Right cardiac atrium (tissue), 5 donors: ENCODE results near the gene BTN1A1. TPM values are rescaled to one million over a fixed set of nuclear protein-coding genes. Genes with fewer than 3 reads are reported as not detected.

Source experiments
- ATAC-seq, 2 donors: fragments of 200-7000 bp; cut with Tn5 transposase; one replicate each; pipeline versions ENCODE4 v1.8.0 to v1.9.1; 2020; ENCODE audit warnings: moderate library complexity in 2 of 2, mild to moderate bottlenecking in 1 of 2
- DNase-seq, 3 donors: peaks; one replicate each; pipeline ENCODE4 v3.0.0-alpha.2; 2020
- H3K27ac ChIP-seq: one replicate; pipeline ENCODE4 v1.5.1; 2013; ENCODE audit warnings: mild to moderate bottlenecking, low read length, control low read depth, moderate library complexity
- H3K27me3 ChIP-seq: one replicate; pipeline ENCODE4 v1.6.1; 2013; ENCODE audit not compliant: control insufficient read depth, insufficient read depth
- H3K4me1 ChIP-seq: one replicate; pipeline ENCODE4 v1.6.1; 2013; ENCODE audit warnings: low read length; ENCODE audit not compliant: control insufficient read depth, insufficient read depth
- H3K4me3 ChIP-seq: one replicate; pipeline ENCODE4 v1.5.1; 2013; ENCODE audit warnings: low read length, control low read depth
- H3K9me3 ChIP-seq: one replicate; pipeline ENCODE4 v1.6.1; 2013; ENCODE audit warnings: low read length; ENCODE audit not compliant: control insufficient read depth
- WGBS: extraction: QIAGEN DNeasy Blood & Tissue Kit; methylation state at CpG from one replicate; pipeline ENCODE4 v1.1.7; 2013; 5-methylcytosine and 5-hydroxymethylcytosine counted together
- intact Hi-C, 4 donors: fragments of 100-400 bp; cut with DNase I; formaldehyde crosslinking; loops; one replicate each; pipeline versions ENCODE4 v1.11.0 to v1.14.0; 2022 to 2023
- polyA plus RNA-seq: library from polyadenylated mRNA; stranded (reverse); fragments of 200-250 nt; gene quantifications from one replicate; pipeline ENCODE4 v1.2.3, GENCODE V29; 2013
- total RNA-seq, 4 donors: library from RNA; stranded (reverse); fragmentation: NEBNext Ultra II Directional; extraction: Animal tissue kit (Norgen Biotek cat#: 25700); gene quantifications; one replicate each; pipeline ENCODE4 v1.2.1, GENCODE V29; 2021
- donor health status: healthy with polysubstance abuse.
- donor health status: DM: no; HTN: yes; CAD: no.
- donor health status: DM: no; HTN: no; CAD: no.
- donor health status: DM: no; HTN: yes; CAD: no; lungs with severe emphysema.
- donor health status: DM: yes; HTN: yes; CAD: no.

The BTN1A1 gene
- total and polyA plus RNA-seq, 5 donors: not detected

DNA sequence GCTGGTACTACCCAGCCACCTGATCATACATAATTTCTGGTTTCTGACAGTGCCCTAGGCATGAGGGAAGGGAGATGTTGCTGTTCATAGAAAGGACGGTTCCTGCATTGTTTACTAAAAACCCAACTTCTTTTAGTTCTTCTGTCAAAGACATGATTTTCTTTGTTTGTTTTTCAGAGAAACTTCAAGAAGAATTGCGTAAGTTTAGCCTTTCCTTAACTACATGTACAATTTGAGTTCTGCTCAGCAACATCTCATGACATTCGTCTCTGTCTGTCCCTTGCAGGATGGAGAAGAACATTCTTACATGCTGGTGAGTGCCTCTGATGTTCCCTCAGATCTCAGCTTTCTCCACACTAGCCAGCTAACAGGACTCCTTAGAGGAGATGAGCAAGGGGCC lies 34.3 kb upstream of the BTN1A1 start:
- Histone ChIP-seq H3K27me3 (no peaks in the 10 kb centered on the region), H3K4me3 (no peak overlapping the region), H3K9me3 (no peaks in the 10 kb centered on the region), H3K27ac (no peak overlapping the region), H3K4me1 (no peaks in the 10 kb centered on the region)
- intact Hi-C loops: no loop called here
- 92% methylated on average over 3 of the region's 3 CpGs for WGBS
- no peak for ATAC-seq
- no peak for DNase-seq

DNA sequence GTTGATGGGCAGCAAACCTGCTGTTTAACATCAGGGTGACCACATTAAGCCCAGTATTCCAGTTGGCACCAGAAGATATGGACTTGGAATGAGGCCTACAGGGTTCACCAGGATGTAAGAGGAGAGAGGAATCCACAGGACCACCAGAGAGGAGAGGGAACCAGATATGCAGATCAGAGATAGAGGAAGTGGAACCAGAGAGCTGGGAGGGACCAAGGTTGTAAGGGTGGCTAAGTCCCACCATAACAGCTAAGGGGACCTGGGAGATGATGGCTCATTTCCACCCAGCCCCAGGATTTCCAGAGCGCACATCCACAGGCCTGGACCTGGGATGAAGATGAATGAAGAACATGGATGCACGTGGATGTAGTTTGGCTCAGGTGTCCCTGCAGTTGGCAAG lies 31.3 kb upstream of the BTN1A1 start:
- H3K4me3 ChIP-seq: no peak overlapping the region
- DNase-seq (no peak), ATAC-seq (no peak)
- WGBS: 90% methylated on average over 2 of the region's 2 CpGs
- no peaks in the 10 kb centered on the region for H3K27me3 ChIP-seq
- no peak overlapping the region for H3K27ac ChIP-seq
- H3K9me3 ChIP-seq: no peaks in the 10 kb centered on the region
- H3K4me1 ChIP-seq: no peaks in the 10 kb centered on the region
- intact Hi-C loops: no loop called here

DNA sequence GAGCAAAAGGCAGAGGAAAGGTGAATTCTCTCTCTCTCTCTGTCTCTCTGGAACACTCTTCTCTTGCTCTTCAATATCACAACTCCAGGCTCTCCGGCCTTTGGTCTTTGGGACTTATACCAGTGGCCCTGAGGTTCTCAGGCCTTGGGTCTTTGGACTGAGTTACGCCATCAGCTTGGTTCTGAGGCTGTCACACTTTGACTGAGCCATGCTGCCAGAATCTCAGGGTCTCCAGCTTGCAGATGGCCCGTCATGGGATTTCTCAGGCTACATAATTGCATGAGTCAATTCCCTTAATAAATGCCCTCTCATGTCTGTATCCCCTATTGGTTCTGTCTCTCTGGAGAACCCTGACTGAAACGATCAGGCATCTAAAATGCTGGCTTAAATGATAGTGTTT lies 29.5 kb upstream of the BTN1A1 start:
- H3K27ac ChIP-seq: no peak overlapping the region
- no peak for DNase-seq
- no peaks in the 10 kb centered on the region for H3K27me3 ChIP-seq
- no peak for ATAC-seq
- no peak overlapping the region for H3K4me3 ChIP-seq
- intact Hi-C loops: no loop called here
- 84% methylated on average over 4 of the region's 4 CpGs for WGBS
- H3K4me1 ChIP-seq: no peaks in the 10 kb centered on the region
- no peaks in the 10 kb centered on the region for H3K9me3 ChIP-seq

DNA sequence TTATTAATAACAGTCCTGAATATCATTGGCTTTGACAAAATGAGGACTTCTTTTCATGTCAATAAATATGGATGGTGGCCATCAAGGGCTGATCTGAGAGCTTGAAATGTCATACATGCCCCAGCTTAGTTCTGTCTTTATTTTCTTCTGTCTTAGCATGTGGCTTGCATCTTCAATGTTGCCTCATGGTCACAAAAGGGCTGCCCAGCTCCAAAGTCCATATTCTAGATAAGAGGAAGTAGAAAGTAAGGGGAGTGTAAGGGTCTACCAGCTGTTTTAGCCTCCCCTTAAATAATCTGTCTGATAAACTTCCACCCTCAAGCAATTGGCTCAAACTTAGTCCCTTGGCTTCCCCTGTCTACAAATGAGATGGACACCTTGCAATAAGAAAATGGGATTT lies 28.1 kb upstream of the BTN1A1 start:
- Histone ChIP-seq H3K9me3 (no peaks in the 10 kb centered on the region), H3K4me1 (no peaks in the 10 kb centered on the region), H3K4me3 (no peak overlapping the region), H3K27ac (no peak overlapping the region), H3K27me3 (no peaks in the 10 kb centered on the region)
- ATAC-seq (no peak), DNase-seq (no peak)
- intact Hi-C loops: no loop called here

GRCh38 chr6:26472549-26473290 lies 27.4 kb upstream of the BTN1A1 start:
- intact Hi-C loops: no loop called here
- Histone ChIP-seq H3K9me3 (no peaks in the 10 kb centered on the region), H3K27me3 (no peaks in the 10 kb centered on the region), H3K4me1 (no peaks in the 10 kb centered on the region), H3K27ac (peak overlapping the region; percentile 46), H3K4me3 (no peak overlapping the region)
- DNase-seq (no peak), ATAC-seq (no peak)
- WGBS: 96% methylated on average over 4 of the region's 4 CpGs

- intact Hi-C loops: no loop called here
- Histone ChIP-seq H3K4me3 (peak overlapping the region; percentile 84), H3K27me3 (no peaks in the 10 kb centered on the region), H3K4me1 (no peaks in the 10 kb centered on the region), H3K27ac (no peak overlapping the region), H3K9me3 (no peaks in the 10 kb centered on the region)
- DNase-seq: no peak
- 77% methylated on average over 1 of the region's 1 CpG for WGBS
- no peak for ATAC-seq
Measured at GRCh38 chr6:26473429-26473757, 26.7 kb upstream of the BTN1A1 start.

DNA sequence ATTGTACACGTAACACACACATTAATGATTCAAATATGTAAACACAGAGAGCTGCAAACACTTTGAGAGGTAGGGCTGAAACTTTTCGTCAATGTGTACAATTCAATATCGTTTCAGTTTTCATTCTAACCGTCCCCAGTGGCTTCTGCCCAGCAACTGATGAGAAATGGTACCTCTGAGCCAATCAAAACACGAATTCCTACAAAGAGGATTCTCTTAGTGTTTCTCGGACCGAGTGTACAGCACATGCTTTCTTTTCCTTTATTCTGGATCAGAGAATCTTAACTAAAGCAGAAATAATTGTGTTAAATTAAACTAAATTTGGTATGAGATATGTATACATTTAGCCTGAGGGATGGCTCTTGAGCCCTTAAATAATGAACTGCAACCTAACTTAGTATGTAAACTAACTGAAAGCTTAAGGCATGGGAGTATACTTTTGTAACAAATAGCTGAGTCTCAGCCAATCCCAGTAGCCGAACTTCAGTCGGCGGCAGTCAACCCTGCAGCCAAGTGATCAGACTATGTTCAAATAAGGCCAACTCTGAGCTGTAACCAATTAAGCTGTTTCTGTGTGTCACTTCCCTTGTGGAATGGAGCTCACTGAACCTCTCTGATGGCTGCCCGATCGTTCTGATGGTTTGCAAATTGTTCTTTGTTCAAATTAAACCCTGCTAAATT lies 26.2 kb upstream of the BTN1A1 start:
- DNase-seq (peak; percentile 78 to 88 (median 87)), ATAC-seq (peak; percentile 97 to 98)
- Histone ChIP-seq H3K27me3 (no peaks in the 10 kb centered on the region), H3K9me3 (no peaks in the 10 kb centered on the region), H3K27ac (peak overlapping the region; percentile 98), H3K4me1 (no peaks in the 10 kb centered on the region), H3K4me3 (peak overlapping the region; percentile 84)
- WGBS: 1% methylated on average over 12 of the region's 12 CpGs
- intact Hi-C loops: no loop called here

- peak overlapping the region; percentile 84 for H3K4me3 ChIP-seq
- peak in 1 of 2 donors; percentile 29 for ATAC-seq
- no peaks in the 10 kb centered on the region for H3K9me3 ChIP-seq
- H3K4me1 ChIP-seq: no peaks in the 10 kb centered on the region
- intact Hi-C loops: no loop called here
- H3K27ac ChIP-seq: peak overlapping the region; percentile 98
- no peak for DNase-seq
- no peaks in the 10 kb centered on the region for H3K27me3 ChIP-seq
- 22% methylated on average over 2 of the region's 2 CpGs for WGBS
Measured at GRCh38 chr6:26474439-26474881, 25.6 kb upstream of the BTN1A1 start.

DNA sequence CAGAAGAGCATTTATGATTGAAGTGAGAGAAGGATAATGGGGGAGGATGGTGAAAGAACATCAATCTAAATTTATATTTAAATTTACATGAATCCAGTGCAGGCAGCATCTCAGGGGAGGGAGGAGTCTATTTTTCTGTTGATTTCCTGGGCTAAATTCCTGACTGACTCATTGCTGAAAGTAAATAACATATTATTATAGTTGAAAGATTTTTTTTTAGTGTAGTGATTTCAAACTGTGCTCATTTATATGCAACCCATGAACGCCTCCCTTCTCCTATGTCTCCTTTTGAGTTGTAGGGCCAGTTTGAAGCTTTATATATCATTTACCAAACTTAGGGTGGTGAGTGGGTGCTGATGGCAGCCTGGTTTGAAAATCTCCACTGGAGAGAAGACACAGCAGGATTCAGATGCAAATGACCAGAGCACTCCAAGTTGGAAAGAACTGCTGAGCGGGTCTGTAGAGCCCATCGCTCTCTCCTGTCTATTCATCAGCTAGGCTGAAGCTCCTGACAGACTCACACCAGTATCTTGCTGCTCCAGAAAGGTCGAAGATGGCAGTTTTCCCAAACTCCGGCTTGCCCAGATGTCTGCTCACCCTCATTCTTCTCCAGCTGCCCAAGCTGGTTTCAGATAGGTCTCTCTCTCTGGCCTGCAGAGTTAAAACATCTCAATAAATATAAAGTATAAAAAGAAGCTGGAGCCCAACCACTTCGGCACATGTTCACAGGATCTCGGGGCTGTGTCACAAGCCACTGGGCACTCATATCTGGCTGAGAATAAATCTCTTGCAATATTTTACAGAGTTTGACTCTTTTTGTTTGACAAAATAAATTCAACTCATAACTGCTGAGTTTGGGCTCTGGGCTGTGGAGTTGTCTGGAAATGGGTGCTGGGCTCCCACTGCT lies 24.0 kb upstream of the BTN1A1 start:
- Histone ChIP-seq H3K9me3 (no peaks in the 10 kb centered on the region), H3K27ac (no peak overlapping the region), H3K4me1 (no peaks in the 10 kb centered on the region), H3K27me3 (no peaks in the 10 kb centered on the region), H3K4me3 (no peak overlapping the region)
- no peak for DNase-seq
- ATAC-seq: no peak
- WGBS: 83% methylated on average over 7 of the region's 7 CpGs
- intact Hi-C loops: loop anchor here in 1 of 4 donors (5.0 kb wide), 1 partner anchor 41 kb away; no protein-coding TSS in a partner anchor

- 87% methylated on average over 4 of the region's 4 CpGs for WGBS
- intact Hi-C loops: loop anchor here in 1 of 4 donors (5.0 kb wide), 1 partner anchor 40 kb away; no protein-coding TSS in a partner anchor
- H3K4me1 ChIP-seq: no peaks in the 10 kb centered on the region
Measured at GRCh38 chr6:26476896-26477295, 23.2 kb upstream of the BTN1A1 start.

DNA sequence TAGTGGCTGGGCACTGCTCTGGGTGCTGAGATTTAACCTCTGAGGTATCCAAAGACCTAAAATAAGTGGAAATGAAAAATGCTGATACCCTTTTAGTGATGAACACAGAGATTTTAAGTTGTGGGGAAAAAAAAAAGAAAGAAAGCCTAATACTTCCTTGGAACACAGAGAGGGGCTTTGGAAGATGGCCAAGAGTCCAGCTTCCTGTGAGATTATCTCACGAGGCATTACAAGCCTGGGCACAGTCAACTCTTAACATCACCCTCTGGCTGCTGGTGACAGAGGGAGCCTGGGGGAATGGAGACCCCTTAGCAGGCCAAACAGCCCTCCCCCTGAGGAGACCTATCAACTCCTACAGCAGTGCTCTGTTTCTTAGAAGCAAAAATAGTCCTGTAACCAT lies 22.7 kb upstream of the BTN1A1 start:
- H3K4me3 ChIP-seq: no peak overlapping the region
- intact Hi-C loops: loop anchor here in 1 of 4 donors (5.0 kb wide), 1 partner anchor 40 kb away; no protein-coding TSS in a partner anchor
- WGBS: 7% methylated on average over 1 of the region's 1 CpG
- H3K4me1 ChIP-seq: no peaks in the 10 kb centered on the region
- H3K27me3 ChIP-seq: no peaks in the 10 kb centered on the region
- H3K27ac ChIP-seq: no peak overlapping the region
- DNase-seq (no peak), ATAC-seq (no peak)
- no peaks in the 10 kb centered on the region for H3K9me3 ChIP-seq

More at GRCh38 chr6:26476896-26477295, 23.2 kb upstream of the BTN1A1 start:
- Histone ChIP-seq H3K27me3 (no peaks in the 10 kb centered on the region), H3K4me3 (no peak overlapping the region), H3K27ac (no peak overlapping the region), H3K9me3 (no peaks in the 10 kb centered on the region)
- no peak for ATAC-seq
- no peak for DNase-seq
